DOHH2 (cell line): ENCODE data around the gene ITGB1BP2.

Source experiments
- CTCF ChIP-seq: fragments of 200-600 bp; sonication (generic); IDR thresholded peaks from one replicate; pipeline ENCODE4 v1.5.1; 2014; ENCODE audit warnings: antibody characterized with exemption, mild to moderate bottlenecking, low read depth, low read length; ENCODE audit not compliant: poor library complexity, severe bottlenecking
- EZH2phosphoT487 ChIP-seq: fragments of 200-600 bp; sonication (generic); IDR thresholded peaks from 2 replicates; pipeline ENCODE4 v1.6.1; 2017; ENCODE audit warnings: borderline replicate concordance, mild to moderate bottlenecking, antibody characterized with exemption, low read length, moderate library complexity, mixed read lengths

DNA sequence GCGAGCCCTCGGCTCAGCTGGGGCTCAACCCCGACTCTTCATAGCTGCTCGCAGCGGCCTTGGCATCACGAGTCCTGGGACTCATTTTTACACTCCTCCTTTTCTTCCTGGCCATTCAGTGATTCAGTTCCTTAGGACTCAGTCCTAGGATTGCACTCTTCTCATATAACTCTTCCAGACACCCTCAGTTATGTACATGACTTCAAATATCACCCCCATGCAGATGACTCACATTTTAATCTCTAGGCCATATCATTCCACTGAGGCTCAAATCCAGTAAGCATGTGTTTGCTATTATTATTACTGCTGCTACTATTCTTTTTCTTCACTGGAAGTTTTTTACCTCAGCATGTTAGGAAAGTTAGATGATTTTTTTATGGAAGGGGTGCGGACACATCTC lies 14.4 kb downstream of the ITGB1BP2 start:
- TF ChIP-seq CTCF (no peak), EZH2phosphoT487 (no peak)
